DLD1 (cell line): ENCODE measurements around the gene EFCAB5.
"Not testable (repeated sequence)": the region's sequence is repeated elsewhere in the genome, so short reads cannot be mapped to it uniquely, and the experiment has no call there.

Experiments used
- in situ Hi-C: cut with HindIII; loops from 2 replicates; pipeline ENCODE4 v1.10.0; 2017; ENCODE audit warnings: low sequenced_read_pairs

The EFCAB5 gene

DNA sequence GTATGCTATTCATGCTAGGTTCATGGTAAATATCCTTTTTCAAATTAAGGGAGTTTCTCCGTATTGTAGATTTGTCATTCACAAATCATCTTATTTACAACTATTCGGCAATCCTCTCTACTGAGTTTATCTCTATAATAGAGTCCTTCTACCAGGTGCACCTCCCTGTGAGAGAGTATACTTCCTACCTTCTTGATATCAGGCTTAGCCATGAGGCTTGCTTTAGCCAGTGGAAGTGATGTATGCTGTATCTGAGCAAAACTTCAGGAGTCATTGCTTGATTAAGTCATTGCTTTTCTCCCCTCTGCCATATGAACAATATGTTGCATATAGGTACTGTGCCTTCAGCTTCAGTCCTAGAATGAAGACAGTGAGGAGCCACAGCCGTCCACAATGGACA is 195.7 kb downstream of the EFCAB5 start:
- in situ Hi-C loops, result no loop called here

DNA sequence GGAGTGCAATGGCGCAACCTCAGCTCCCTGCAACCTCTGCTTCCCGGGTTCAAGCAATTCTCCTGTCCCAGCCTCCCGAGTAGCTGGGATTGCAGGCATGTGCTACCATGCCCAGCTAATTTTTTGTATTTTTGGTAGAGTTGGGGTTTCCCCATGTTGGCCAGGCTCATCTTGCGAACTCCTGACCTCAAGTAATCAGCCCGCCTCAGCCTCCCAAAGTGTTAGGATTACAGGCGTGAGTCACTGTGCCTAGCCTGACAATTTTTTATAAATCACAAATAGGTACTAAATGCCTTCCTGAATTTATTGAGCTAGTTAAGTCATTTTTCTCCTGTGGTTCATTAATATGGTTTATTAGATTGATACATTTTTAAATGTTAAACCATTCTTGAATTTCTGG is 206.4 kb downstream of the EFCAB5 start:
- in situ Hi-C loops, result not testable (repeated sequence)

DNA sequence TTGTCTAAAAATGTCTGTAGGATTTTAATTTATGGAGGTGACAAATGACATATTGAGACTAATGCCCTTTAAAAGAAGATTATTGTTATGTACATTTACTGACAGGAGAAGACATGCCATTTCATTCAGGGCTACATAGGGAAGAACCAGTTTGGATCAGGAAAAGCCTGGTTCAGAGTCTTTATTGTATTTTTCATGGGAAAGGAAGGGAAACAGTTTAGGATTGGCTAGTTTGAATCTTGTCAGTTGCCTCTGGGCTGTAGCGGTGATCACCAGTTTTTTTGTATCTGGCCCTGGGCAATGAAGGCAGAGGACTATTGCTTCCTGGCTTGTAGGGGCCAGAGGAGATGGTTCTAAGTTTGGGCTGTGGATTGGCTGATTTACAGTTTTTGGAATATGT is 206.9 kb downstream of the EFCAB5 start:
- in situ Hi-C loops, result no loop called here

DNA sequence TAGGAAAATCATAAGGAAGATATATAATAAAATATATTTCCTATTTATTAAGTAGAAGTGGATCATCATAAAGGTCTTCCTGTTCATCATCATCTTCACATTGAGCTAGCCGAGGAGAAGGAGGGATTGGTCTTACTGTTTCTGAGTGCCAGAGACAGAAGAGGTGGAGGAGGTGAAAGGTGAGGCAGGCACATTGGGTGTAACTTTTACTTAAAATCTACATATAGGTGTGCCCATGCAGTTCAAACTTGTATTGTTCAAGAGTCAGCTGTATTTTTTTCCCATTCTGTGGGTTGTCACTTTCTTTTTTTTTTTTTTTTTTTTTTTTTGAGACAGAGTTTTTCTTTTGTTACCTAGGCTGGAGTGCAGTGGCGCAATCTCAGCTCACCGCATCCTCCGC is 210.0 kb downstream of the EFCAB5 start:
- in situ Hi-C loops, result no loop called here

DNA sequence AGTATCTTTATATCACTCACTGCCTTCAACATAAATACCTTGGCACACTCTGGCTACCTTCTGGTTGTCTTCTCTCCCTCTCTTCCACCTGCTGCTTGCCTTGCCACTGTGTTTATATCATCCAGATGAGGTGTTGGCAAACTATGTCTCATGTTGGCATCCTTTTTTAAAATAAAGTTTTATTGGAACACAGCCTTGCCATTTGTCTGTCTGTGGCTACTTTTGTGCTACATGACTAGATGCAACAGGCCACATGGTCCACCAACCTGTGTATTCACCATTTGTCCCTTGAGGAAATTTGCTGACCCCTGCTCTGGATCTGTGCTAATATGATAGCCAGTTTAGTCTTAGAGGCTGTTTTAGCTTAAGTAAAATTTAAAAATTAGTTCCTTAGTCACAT is 212.0 kb downstream of the EFCAB5 start:
- in situ Hi-C loops, result no loop called here

DNA sequence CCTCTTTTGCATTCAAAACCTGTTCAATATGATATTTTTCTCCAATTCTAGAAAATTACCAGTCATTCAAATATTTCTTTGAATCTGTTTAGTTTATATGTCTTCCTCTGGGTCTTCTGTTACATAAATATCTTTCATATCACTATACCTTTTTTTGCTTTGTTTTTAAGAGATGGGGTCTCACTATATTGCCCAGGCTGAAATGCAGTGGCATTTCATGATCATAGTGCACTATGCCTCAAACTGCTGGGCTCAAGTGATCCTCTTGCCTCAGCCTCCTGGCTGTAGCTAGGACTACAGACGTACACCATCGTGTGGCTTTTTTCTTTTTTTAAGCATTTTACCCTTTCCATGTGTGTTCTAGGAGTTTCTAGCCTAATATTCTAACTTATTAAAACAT is 214.0 kb downstream of the EFCAB5 start:
- in situ Hi-C loops, result no loop called here
